IPS DF 19.7 (cell line): Measurements from ENCODE around the gene C13orf46.

ENCODE experiments used
- DNase-seq: peaks from one replicate; pipeline ENCODE4 v3.0.0-alpha.2; 2013; ENCODE audit warnings: low read depth, low spot score

C13orf46 gene

DNA sequence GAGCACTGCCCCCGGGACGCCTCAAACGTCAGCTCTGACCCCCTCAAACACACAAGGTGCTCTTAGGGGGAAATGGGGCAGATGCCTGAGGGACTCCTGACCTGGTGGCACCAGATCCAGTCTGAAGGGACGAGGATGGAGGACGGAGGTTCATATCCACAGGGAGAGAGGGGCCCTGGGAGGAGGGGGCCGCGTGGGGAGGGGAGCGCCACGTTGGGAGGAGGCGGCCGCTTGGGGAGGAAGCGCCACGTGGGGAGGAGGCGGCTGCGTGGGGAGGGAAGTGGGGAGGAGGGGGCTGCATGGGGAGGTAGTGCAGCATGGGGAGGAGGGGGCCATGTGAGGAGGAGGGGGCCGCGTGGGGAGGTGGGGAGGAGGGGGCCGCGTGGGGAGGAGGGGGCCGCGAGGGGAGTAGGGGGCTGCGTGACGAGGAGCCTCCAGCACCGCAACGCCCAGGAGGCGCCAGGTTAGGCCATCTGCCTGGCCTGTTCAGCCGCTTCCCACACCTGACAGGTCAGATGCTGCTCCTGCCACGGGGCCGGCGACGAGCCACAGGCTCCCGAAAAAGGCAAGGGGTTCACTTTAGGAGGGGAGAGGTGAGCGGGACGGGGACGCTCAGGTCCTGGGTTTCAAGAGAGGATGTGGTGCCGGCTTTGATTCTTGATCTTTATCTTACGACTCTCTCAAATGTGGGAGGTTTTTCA, 36.7 kb upstream of the C13orf46 start:
- DNase-seq = no peak

DNA sequence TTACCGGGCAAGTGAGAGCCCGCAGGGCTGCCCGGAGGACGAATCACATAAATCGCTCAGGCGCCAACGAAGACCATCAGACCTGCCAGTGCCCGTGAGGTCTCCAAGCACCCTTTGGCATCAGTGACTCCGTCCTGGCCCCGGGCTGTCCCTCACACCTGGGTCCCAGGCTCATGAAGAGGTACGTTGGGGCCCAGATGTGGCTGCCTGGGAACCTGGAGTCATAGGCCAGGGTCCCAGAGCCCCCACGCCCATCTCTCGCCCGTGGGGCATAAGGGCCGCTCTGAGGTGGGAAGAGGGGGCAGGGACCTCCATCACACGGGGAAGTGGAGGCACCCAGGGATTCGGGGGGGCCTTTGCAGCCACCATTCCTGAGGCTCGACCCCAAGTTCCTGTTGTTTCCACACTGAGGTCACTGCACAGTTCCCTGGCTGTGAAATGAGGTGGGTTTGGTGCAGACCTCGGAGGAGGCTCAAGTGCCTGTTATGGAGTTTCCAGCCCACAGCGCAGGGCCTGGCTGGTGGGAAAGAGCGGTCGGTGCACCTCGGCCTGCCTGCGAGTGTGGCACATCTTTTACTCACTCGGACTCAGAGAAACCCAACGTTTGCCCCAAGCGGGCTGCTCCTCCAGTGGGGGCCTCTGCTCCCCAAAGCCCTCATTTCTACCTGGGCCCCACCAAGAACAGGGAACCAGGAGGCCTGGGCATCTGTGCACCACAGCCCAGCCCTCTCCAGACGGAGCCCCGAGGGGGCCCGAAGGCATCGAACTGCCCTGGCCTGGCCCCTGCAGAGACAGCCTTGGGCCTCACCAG, 35.9 kb upstream of the C13orf46 start:
- no peak for DNase-seq

DNA sequence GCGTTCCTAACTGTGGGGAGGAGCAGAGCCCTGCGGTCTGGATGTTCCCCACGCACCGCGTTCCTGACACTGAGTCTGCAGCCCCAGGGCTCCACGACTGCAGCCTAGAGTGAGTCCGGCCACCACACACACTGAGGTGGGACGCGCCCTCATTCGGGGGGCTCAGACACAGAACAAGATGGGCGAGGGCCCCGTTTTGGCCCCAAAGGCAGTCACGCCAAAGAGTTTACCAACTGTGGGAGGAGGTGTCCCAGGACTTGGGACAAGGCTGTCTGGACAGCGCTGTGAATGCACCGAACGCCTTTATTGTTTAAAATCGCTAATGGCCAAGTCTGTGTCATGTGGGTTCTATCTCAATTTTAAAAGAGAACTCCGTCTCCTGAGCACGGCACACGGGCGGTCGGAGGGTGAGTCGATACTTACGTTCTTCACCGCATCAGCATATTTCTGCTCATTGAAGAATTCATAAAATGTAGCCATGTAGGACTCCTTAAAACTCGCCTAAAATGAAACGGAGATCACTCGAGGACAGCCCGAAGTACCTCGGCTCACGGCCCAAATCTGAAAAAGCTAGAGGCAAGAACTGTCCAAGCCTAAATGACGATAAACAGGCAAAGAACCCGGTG, 35.2 kb upstream of the C13orf46 start:
- DNase-seq = no peak

DNA sequence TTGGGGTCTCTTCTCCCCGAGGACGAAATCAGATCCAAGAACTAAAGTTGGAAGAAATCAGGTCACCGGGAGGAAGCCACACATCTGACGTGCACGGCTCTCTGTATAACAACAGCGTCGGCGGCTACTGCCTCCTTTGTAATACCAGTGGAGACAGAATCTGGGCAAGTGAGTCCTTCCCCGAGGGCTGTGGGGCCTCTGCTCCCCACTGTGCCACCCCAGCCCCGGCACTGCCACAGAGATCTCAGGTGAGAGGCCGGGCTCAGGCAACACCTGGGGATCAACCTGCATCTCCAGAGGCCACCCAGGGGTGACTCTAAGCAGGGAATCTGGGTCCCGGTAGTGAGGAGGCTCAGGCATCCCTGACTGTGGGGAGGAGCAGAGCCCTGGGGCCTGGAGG, 33.7 kb upstream of the C13orf46 start:
- DNase-seq = no peak

DNA sequence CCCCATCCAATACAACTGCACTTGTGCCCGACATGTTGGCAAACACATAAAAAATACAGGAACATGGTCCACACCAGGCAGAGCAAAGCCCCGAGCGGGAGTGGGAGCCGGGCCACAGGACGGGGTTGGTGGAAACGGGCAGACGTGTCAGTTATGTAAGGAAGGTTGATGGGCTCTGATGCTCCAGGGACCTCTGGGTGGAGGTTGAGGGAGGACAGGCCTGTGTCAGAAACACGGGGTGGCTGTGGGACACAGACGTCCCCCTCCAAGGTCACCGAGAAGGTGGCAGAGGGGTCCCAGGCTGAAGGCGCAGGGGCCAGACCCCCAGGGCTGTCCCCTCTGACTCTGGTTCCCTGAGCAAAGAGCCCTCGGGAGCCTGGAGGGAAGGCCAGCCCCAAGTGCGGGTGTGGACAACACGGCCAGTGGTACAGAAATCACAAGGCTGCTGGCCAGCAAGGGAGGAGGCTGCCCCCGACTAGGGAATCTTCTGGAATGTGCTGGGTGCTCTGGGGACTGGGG, 31.4 kb upstream of the C13orf46 start:
- no peak for DNase-seq

DNA sequence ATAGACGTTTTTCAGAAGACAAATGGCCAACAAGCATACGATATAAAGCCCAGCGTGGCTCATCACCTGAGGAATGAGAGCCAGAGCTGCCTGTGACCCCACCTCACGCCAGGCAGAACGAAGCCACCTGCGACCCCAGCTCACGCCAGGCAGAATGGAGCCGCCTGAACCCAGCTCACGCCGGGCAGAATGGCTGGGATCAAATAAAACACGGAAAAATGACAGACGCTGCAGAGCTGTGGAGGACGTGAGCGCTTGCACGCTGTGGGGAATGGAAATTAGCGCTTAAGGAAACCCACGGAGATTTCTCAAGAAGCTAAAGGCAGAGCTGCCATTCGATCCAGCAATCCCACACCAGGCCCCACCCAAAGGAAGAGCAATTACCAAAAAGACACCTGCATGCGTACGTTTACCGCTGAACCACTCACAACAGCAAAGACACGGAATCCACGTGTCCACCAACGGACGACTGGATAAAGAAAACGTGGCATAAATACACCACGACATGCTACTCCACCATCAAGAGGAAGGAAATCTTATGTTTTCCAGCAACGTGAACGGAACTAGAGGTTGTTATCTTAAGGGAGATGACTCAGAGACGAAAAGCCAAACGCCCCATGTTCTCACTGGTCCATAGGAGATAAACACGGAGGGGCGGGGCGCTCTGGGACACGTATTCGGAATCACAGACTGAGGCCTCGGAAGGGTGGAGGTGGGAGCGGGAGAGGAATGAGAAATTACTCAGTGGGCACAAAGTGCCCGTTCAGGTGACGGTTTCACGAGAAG, 30.7 kb upstream of the C13orf46 start:
- DNase-seq = no peak

DNA sequence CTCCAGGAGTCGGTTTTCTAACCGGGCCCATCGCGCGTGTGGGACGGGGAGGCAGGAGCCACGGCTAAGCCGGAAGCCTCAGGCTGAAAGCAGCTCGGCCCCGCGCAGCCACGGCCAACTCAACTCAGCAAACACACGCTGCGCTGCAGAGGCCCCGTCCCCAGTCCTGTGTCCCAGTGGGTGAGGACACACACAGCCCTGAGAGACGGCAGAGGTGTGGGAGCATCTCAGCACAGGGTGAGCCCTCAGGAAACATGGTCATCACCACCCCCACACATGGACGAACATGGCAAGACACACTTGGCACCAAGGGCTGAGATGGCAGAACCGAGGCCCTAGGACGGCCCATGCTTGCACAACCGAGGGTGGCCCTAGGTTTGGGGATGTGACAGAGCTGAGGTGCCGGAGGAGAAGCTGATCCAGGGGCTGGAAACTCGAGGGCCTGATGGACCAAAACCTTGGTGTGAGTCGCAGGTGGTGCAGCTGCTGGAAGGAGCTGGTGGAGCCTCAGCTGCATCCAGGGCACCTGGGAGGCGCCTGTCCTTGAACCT, 29.0 kb upstream of the C13orf46 start:
- no peak for DNase-seq

DNA sequence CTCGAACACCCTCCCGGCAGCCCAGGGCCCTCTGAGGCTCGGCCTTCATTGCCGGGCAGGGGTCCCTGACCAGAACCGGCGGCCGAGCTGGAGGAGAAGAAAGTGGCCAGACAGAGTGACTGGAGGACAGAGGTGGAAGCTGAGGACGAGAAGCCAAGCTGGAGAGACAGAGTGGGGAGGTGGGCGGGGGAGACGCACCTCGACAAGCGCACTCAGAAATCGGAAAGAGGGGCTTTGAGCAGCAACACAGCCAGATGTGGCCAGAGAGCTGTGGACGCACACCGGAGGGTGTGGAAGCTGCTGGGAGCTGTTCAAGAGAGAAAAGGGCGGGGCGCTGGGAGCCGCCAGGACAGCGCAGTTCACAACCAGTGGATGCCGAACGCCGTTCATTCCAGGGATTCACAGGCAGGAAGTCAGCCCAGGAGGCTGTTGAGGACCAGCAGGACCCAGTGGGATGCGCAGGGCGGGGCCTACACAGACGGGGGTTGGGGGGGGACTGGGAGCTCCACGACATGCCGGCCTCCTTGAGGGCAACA, 28.2 kb upstream of the C13orf46 start:
- no peak for DNase-seq

DNA sequence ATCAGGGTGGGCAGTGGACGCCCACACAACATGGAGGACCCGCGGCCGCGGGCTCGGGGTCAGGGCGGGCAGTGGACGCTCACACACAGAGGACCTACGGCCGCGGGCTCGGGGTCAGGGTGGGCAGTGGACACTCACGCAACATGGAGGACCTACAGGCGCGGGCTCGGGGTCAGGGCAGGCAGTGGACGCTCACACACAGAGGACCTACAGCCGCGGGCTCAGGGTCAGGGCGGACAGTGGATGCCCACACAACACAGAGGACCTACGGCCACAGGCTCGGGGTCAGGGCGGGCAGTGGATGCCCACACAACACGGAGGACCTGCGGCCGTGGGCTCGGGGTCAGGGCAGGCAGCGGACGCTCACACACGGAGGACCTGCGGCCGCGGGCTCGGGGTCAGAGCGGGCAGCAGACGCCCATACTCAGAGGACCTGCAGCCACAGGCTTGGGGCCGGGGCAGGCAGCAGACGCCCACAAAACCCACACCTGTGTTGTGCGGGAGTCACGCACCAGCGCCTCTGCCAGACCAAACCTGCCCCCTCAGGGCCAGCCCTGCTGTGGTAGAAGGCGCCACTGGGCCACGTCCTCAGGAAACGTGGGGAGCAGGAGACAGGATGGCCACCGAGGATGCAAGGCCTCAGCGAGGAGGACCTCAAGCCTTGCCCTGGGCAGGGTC, 27.6 kb upstream of the C13orf46 start:
- DNase-seq = no peak

DNA sequence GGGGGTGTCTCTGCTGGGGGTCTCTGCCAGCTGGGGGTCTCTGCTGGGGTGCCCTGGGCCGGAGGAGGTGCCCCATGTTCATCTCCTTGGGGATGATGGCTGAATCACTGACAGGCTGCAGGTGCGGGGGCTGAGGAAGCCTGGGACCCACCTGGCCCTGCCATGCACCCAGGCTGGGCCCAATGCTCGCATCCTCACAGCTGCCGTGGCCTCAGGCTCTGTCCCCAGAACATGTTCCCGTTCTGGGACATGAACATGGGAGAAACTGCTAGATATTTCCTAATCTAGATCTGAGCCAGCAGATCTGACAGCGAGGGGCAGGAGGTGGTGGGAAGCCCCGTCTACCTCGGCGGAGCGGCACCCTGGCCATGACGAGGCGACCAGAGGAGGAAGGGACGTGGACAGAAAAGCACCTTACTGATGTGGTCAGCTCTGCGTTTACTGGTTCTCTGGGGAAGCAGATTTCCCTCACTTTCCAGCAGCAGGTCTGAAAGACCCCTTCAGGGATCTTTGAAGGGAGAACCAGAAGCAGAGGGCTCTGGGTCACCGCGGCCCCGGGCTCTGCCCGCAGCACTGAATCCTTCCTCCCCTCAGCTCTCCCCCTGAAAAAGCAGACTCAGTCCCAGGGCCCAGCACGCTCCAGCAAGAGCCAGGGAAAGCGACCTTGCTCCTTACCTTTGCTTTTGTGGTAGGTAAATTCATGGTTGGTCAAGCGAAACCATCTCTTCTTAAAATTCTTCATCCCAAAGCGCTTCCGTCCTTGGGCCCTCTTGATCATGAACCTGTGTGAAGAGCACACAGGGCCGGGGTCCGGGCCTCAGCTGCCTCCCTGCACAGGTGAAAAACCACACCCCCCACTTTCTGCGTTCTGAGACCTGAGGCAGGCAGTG, 26.5 kb upstream of the C13orf46 start:
- DNase-seq = no peak

DNA sequence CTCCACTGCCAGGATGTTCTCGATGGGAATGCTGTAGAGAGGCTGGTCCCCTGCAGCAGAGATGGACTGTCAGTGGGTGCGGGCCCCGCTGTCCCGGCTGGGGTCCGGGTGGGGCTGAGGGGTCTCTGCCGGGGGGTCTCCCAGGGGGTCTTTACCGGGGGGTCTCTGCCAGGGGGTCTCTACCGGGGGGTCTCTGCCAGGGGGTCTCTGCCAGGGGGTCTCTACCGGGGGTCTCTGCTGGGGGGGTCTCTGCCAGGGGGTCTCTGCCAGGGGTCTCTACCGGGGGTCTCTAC, 25.7 kb upstream of the C13orf46 start:
- no peak for DNase-seq

DNA sequence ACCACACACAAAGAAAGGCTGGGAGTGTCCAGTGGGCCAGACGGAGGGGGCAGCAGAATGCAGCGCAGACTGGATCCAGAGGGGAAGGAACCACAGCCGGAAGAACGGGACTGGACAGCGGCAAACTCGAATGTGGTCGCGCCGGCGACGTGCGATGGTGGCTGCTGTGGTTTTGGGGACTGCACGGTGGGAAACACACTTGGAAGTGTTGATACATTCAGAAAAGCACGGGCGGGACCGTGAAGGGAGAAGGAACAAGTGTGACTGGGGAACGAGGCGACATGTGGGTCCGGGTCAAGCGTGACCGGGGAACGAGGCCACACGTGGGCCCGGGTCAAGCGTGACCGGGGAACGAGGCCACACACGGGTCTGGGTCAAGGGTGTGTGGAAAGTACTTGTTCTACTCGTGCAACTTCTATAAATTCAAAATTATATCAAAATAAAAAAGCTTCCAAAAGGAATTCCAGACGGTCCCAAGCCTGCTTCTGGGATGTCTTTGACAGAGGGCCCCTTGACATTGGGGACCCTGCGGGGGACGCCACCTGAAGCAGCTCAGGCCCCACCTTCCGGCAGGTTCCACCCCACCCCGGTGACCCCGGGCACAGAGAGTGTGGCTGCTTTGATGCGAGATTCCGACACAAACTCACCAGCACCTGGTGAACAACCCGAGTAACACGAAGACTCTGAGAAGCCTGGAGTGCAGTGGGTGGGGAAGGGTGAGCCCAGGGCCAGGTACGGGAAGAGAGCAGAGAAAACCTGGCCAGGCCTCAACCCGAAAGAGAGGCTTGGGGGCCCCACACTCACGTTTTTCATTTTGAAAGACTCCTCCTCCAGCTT, 25.1 kb upstream of the C13orf46 start:
- DNase-seq = no peak

DNA sequence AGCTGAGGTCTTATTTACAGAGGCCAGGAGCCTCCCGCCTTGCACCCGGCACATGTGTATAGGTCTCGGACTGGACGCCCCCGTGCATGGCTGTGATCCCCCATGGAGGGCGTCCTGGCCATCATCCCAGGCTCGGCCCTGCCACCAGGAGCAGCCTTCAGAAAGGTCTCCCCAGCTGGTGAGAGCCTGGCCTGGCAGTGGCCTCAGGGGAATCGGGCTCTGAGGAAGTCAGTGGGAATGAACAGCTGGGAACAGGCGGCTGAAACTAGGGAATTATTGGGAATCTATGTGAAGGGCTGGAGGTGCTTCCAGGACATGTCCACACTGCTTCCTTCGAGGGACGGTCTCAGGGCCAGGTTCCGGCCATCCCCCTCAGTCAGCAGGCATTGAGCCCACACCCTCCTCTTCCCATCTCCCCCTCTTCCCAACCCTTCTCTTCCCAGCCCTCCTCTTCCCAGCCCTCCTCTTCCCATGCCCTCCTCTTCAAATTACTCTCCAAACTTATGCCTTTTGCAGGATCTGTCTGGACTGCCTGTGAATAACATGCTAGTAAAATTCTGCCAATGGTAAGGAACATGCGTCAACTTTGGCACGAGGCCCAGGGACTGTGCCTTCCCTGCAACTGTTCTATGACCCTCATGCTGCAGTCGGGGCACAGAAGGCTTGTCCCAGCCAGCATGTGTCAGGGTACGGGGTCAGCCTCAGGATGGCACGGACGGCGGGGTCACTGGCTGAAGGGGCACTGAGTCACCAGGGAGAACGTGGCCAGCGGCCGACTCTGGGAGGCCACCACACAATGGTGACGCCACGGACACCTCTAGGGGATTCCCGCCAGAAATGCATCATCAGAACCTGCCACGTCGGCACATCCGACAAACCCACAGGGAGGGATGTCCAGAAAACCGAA, 24.2 kb upstream of the C13orf46 start:
- no peak for DNase-seq

DNA sequence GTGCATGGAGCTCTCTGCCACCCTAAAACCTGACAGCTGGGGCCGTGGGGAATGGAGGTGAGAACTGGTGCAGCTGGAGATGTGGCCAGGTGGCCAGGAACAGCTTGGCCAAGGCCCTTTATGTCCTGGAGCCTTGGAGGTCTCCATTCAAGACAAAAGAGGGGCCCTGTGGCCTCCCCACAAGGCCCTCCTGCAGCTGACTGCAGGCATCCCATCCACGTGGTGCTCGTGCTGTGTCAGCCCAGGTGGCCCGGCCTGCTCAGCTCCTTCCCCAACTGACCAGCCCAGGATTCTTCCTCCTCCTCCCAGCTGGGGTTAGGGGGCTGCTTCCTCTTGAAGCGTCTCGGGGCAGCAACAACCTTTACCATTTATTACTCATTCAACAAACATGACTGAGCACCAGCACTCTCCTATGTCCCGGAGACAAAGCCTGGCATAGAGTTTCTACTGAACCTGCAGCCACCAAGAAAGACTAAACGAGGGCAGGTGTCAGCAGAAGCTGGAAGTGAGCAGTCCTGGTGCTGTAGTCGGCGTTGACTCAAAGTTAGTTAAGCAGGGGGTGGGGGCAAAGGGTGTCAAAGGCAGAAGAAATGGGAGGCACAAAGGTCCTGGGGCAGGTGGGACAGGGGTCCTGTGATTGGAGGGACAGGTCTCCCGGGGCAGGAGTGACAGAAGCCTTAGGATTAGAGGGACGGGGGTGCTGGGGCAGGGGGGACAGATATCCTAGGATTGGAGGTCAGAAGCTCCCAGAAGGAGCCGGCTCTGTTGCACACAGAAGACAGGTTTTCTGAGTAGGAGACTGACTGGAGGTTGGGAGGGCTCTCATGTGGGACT, 23.3 kb upstream of the C13orf46 start:
- no peak for DNase-seq

DNA sequence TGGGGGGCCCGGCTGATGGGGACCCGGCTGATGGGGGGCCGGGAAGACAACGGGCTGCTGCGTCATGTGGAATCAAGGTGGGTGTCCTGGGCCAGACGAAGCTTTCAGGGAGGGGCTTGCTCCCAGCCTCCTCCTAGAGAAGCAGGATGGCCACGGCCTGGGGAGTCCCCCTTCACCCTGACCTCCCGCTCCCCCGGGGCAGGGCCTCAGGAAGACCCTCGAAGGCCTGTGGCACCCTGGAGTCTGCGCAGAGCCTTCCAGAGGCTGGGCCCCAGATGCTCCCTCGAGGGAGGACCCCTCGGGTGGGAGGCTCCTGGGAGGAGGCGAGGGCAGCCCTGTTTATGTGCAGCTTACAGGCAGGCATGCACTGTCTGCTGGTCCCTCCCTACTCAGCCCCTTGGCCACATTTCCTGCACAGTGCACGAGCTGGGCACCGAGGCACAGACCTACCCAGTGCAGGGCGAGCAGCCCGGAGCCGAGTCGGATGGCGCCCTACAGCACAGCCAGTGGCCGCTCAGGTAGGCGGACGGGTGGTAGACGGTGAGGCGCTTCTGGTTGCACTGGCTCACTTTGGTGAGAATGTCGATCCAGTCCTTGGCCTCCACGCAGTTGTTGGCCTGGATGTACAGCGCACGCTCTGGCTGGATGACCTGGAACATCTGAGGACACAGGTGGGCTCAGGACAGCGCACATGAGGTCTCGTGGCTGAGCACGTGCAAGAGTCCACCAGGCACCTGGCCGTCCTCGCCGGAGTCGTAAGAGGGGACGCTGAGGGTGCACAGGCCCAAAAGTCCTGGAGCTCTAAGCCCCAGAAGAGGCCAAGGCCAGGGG, 22.4 kb upstream of the C13orf46 start:
- no peak for DNase-seq

DNA sequence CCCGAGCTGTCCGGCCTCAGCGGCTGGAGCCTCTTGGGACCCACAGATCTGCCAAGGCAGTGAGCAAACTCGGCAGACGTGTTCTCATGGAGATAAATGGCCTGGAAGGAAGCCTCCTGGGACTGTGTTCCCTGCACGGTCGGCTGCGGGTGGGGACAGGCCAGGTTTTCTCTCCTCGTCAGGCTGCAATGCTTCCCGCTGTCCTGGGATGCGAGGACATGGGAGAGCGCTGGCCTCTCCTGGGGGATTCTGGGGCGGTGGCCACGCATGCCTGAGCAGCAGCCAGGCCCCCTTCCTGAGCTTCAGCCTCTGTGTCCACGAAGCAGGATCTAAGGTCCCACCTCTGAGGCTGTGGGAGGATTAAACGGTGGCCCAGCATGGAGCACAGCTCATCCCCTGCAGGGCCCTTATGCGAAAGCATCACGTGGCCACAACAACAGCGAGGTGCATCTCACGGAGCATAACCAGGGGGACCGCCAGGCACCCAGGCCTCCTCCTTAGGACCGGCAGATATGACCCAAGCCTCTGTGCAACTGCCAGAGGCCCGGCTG, 21.2 kb upstream of the C13orf46 start:
- no peak for DNase-seq
